Measurements from ENCODE around the gene BUB3. TPM values are rescaled to one million over a fixed set of nuclear protein-coding genes. Genes with fewer than 3 reads are reported as not detected.
A peak's percentile ranks its signal among the peaks of the same experiment; 100 is the strongest.

The BUB3 gene, protein sequence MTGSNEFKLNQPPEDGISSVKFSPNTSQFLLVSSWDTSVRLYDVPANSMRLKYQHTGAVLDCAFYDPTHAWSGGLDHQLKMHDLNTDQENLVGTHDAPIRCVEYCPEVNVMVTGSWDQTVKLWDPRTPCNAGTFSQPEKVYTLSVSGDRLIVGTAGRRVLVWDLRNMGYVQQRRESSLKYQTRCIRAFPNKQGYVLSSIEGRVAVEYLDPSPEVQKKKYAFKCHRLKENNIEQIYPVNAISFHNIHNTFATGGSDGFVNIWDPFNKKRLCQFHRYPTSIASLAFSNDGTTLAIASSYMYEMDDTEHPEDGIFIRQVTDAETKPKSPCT
- total RNA-seq = 100 to 1,000 TPM; 122 to 145 (median 125) TPM
- 171 TPM for total RNA-seq (2013)

GRCh38 chr10:123154092-123154710, at the start of gene BUB3:
Gene BUB3, plus strand, starts transcription at chr10:123154402. Its CDS starts 516 bp downstream, at chr10:123154918.
- intact Hi-C loops (cut with micrococcal nuclease) = loop anchor here (1.0 kb wide), 1 partner anchor 146 kb away; the partner anchor contains the start of gene IKZF5
- peak within 1 kb of the TSS; percentile 99 for H3K4me3 Mint-ChIP-seq
- no peak for TF ChIP-seq CTCF (IDR thresholded peaks at IDR 0.05)
- Histone ChIP-seq H3K9me3 (ENCODE audit: control insufficient read depth, insufficient read depth, low read length) (no peaks in the 10 kb centered on the region), H3K27me3 (ENCODE audit: control insufficient read depth, insufficient read depth, low read length) (peaks cover 35% of the 10 kb centered on the region), H3K4me3 (ENCODE audit: low read length) (peak within 1 kb of the TSS; percentile 99), H3K27ac (ENCODE audit: low read length) (peak within 1 kb of the TSS; percentile 93), H3K36me3 (ENCODE audit: control insufficient read depth, insufficient read depth, low read length) (peaks cover 31% of the 10 kb centered on the region), H3K4me1 (ENCODE audit: control insufficient read depth, insufficient read depth, low read length) (peaks cover 38% of the 10 kb centered on the region)
- H3K36me3 Mint-ChIP-seq = no peaks in the 10 kb centered on the region
- DNase-seq = peak; percentile 89 to 99
- H3K4me1 Mint-ChIP-seq = peaks cover 51 to 59% of the 10 kb centered on the region in 2 donors
- ATAC-seq = peak; percentile 88 to 97 (median 92)
- peaks cover 21 to 22% of the 10 kb centered on the region in 2 donors for H3K27me3 Mint-ChIP-seq (ENCODE audit: low read depth in 2 of 2)
- under 1% methylated on average over 50 of the region's 50 CpGs for WGBS (ENCODE audit: insufficient coverage)
- H3K27ac Mint-ChIP-seq = peak within 1 kb of the TSS; percentile 96 to 100
- no peaks in the 10 kb centered on the region for H3K9me3 Mint-ChIP-seq

- ATAC-seq (no peak), DNase-seq (no peak)
- H3K27me3 ChIP-seq (ENCODE audit: control insufficient read depth, insufficient read depth, low read length) = peaks cover 2% of the 10 kb centered on the region
- no peaks in the 10 kb centered on the region for H3K4me1 Mint-ChIP-seq
- intact Hi-C loops (cut with micrococcal nuclease) = no loop called here
- WGBS (ENCODE audit: insufficient coverage) = 71% methylated on average over 7 of the region's 7 CpGs
- H3K27me3 Mint-ChIP-seq (ENCODE audit: low read depth in 2 of 2) = peaks cover 17 to 20% of the 10 kb centered on the region in 2 donors
- H3K4me1 ChIP-seq (ENCODE audit: control insufficient read depth, insufficient read depth, low read length) = no peaks in the 10 kb centered on the region
- H3K27ac Mint-ChIP-seq = no peak overlapping the region
- no peak overlapping the region for H3K4me3 ChIP-seq (ENCODE audit: low read length)
- no peaks in the 10 kb centered on the region for H3K36me3 ChIP-seq (ENCODE audit: control insufficient read depth, insufficient read depth, low read length)
- H3K4me3 Mint-ChIP-seq = no peak overlapping the region
- H3K9me3 Mint-ChIP-seq = no peaks in the 10 kb centered on the region
- no peak for TF ChIP-seq CTCF (IDR thresholded peaks at IDR 0.05)
- no peaks in the 10 kb centered on the region for H3K36me3 Mint-ChIP-seq
- no peaks in the 10 kb centered on the region for H3K9me3 ChIP-seq (ENCODE audit: control insufficient read depth, insufficient read depth, low read length)
- no peak overlapping the region for H3K27ac ChIP-seq (ENCODE audit: low read length)
Observed at GRCh38 chr10:123109466-123109865, 44.7 kb upstream of the BUB3 start.

DNA sequence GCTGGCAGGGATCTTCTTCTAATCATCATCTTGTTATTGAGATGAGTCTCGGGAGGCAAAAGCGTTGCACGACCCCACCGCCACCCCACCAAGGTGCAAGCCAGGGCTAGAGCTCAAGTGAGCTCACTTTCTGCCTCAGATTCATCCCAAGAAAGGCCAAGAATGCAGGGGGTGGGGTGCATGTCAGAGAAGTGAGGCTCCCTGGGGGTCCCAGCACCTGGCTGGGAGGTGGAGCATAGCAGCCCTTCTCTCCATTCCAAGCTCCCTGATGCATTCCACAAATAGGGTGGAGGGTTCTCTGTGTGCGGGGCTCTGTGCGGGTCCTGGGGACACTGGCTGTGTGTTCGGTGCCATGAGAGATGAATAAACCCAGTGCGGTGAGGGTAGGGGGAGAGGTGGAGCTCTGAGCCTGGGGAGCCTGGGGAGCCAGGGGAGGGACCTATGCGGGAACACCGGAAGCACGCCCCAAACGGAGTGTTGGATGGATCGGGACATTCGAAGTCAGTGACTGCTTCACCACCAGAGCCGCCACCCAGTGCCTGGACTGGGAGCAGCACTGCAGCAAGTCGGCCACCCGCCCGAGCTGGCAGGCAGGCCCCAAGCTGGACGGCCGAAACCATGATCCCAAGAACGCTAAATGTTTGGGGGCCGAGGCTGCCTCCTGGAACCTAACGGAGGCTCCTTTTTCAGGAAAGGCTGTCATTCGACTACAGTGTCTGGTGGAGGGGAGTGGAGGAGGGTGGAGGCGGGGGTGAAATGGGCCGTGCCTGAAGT, 36.4 kb upstream of the BUB3 start:
- intact Hi-C loops (cut with micrococcal nuclease) = no loop called here
- H3K36me3 Mint-ChIP-seq = no peaks in the 10 kb centered on the region
- no peak overlapping the region for H3K27ac ChIP-seq (ENCODE audit: low read length)
- no peak overlapping the region for H3K4me3 ChIP-seq (ENCODE audit: low read length)
- H3K27me3 Mint-ChIP-seq (ENCODE audit: low read depth in 2 of 2) = peaks cover 40 to 41% of the 10 kb centered on the region in 2 donors
- no peak for DNase-seq
- no peak for TF ChIP-seq CTCF (IDR thresholded peaks at IDR 0.05)
- H3K36me3 ChIP-seq (ENCODE audit: control insufficient read depth, insufficient read depth, low read length) = no peaks in the 10 kb centered on the region
- 17% methylated on average over 26 of the region's 26 CpGs for WGBS (ENCODE audit: insufficient coverage)
- H3K4me1 ChIP-seq (ENCODE audit: control insufficient read depth, insufficient read depth, low read length) = no peaks in the 10 kb centered on the region
- H3K27ac Mint-ChIP-seq = no peak overlapping the region
- H3K27me3 ChIP-seq (ENCODE audit: control insufficient read depth, insufficient read depth, low read length) = peaks cover 18% of the 10 kb centered on the region
- H3K9me3 ChIP-seq (ENCODE audit: control insufficient read depth, insufficient read depth, low read length) = no peaks in the 10 kb centered on the region
- H3K4me1 Mint-ChIP-seq = peaks cover 0 to 4% of the 10 kb centered on the region in 2 donors
- no peaks in the 10 kb centered on the region for H3K9me3 Mint-ChIP-seq
- ATAC-seq = no peak
- H3K4me3 Mint-ChIP-seq = no peak overlapping the region
